ENCODE measurements around the gene COX7A2L.
"Not testable (repeated sequence)": the region's sequence is repeated elsewhere in the genome, so short reads cannot be mapped to it uniquely, and the experiment has no call there.

COX7A2L gene

GRCh38 chr2:42367835-42368234 is 6.8 kb upstream of the COX7A2L start:
- no peak for DNase-seq (ENCODE audit: low spot score)

- no peak for DNase-seq (ENCODE audit: low spot score)
These were observed 5.4 kb upstream of the COX7A2L start for GRCh38 chr2:42366411-42366810.

GRCh38 chr2:42364658-42365057 is 3.6 kb upstream of the COX7A2L start:
- no peak for DNase-seq (ENCODE audit: low spot score)

- DNase-seq (ENCODE audit: low spot score): peak; percentile 78
These were observed 2.4 kb upstream of the COX7A2L start for GRCh38 chr2:42363413-42363812.

- DNase-seq (ENCODE audit: low spot score): no peak
These were observed 789 bp upstream of the COX7A2L start for GRCh38 chr2:42361728-42362283.

- DNase-seq (ENCODE audit: low spot score): no peak
These were observed 526 bp downstream of the COX7A2L start for GRCh38 chr2:42360493-42360889.

- DNase-seq (ENCODE audit: low spot score): no peak
These were observed 993 bp downstream of the COX7A2L start for GRCh38 chr2:42359965-42360483.

GRCh38 chr2:42359304-42359964 is 1.6 kb downstream of the COX7A2L start:
- DNase-seq (ENCODE audit: low spot score): no peak

- no peak for DNase-seq (ENCODE audit: low spot score)
These were observed 7.1 kb downstream of the COX7A2L start for GRCh38 chr2:42353792-42354429.

- DNase-seq (ENCODE audit: low spot score): no peak
These were observed 9.2 kb downstream of the COX7A2L start for GRCh38 chr2:42351864-42352263.

- DNase-seq (ENCODE audit: low spot score): no peak
These were observed 10.5 kb downstream of the COX7A2L start for GRCh38 chr2:42350434-42351063.

- no peak for DNase-seq (ENCODE audit: low spot score)
These were observed 12.8 kb downstream of the COX7A2L start for GRCh38 chr2:42348113-42348805.

GRCh38 chr2:42347518-42347917 is 13.5 kb downstream of the COX7A2L start:
- not testable (repeated sequence) for DNase-seq (ENCODE audit: low spot score)

- DNase-seq (ENCODE audit: low spot score): not testable (repeated sequence)
These were observed 14.2 kb downstream of the COX7A2L start for GRCh38 chr2:42346856-42347255.

GRCh38 chr2:42345986-42346385 is 15.0 kb downstream of the COX7A2L start:
- DNase-seq (ENCODE audit: low spot score): no peak

- no peak for DNase-seq (ENCODE audit: low spot score)
These were observed 18.2 kb downstream of the COX7A2L start for GRCh38 chr2:42342795-42343241.

GRCh38 chr2:42342061-42342794 is 18.8 kb downstream of the COX7A2L start:
- no peak for DNase-seq (ENCODE audit: low spot score)

- no peak for DNase-seq (ENCODE audit: low spot score)
These were observed 19.9 kb downstream of the COX7A2L start for GRCh38 chr2:42340938-42341636.

GRCh38 chr2:42340045-42340937 is 20.7 kb downstream of the COX7A2L start:
- DNase-seq (ENCODE audit: low spot score): no peak
